MM.1S (cell line): ENCODE measurements around the gene TIGAR.

Experiments
- DNase-seq: peaks from one replicate; pipeline ENCODE4 v3.0.0-alpha.2; 2015
- H2AFZ ChIP-seq: fragments of 300-600 bp; sonication (generic); 2 replicates; pipeline ENCODE4 v1.6.0; 2016; ENCODE audit warnings: antibody characterized with exemption, low read length
- H3F3A ChIP-seq: fragments of 300-600 bp; sonication (generic); 2 replicates; pipeline ENCODE4 v1.6.1; 2016; ENCODE audit warnings: mild to moderate bottlenecking, antibody characterized with exemption, low read length, moderate library complexity, mixed read lengths; ENCODE audit not compliant: insufficient read depth
- H3K27ac ChIP-seq: fragments of 300-600 bp; sonication (generic); 2 replicates; pipeline ENCODE4 v1.5.1; 2016; ENCODE audit warnings: mild to moderate bottlenecking, low read length
- H3K27me3 ChIP-seq: fragments of 300-600 bp; sonication (generic); replicated peaks from 2 replicates; pipeline ENCODE4 v1.6.0; 2016; ENCODE audit warnings: low read length; ENCODE audit not compliant: insufficient read depth
- H3K36me3 ChIP-seq: fragments of 300-600 bp; sonication (generic); replicated peaks from 2 replicates; pipeline ENCODE4 v1.6.1; 2016; ENCODE audit warnings: mild to moderate bottlenecking, low read length, mixed read lengths; ENCODE audit not compliant: insufficient read depth
- H3K4me1 ChIP-seq: fragments of 300-600 bp; sonication (generic); 2 replicates; pipeline ENCODE4 v1.6.1; 2016; ENCODE audit warnings: low read length, mixed read lengths
- H3K4me2 ChIP-seq: fragments of 300-600 bp; sonication (generic); 2 replicates; pipeline ENCODE4 v1.6.0; 2016; ENCODE audit warnings: low read depth, low read length
- H3K4me3 ChIP-seq: fragments of 300-600 bp; sonication (generic); 2 replicates; pipeline ENCODE4 v1.5.1; 2016; ENCODE audit warnings: low read length, mixed read lengths
- H3K79me2 ChIP-seq: fragments of 300-600 bp; sonication (generic); 2 replicates; pipeline ENCODE4 v1.6.1; 2016; ENCODE audit warnings: mixed run types, low read length, mixed read lengths
- H3K9ac ChIP-seq: fragments of 300-600 bp; sonication (generic); 2 replicates; pipeline ENCODE4 v1.6.1; 2016; ENCODE audit warnings: low read length, mixed read lengths
- H3K9me2 ChIP-seq: fragments of 300-600 bp; sonication (generic); replicated peaks from 2 replicates; pipeline ENCODE4 v1.6.1; 2016; ENCODE audit warnings: mild to moderate bottlenecking, low read length, mixed read lengths; ENCODE audit not compliant: insufficient read depth
- H3K9me3 ChIP-seq: fragments of 300-600 bp; sonication (generic); replicated peaks from 2 replicates; pipeline ENCODE4 v1.6.1; 2016; ENCODE audit warnings: mild to moderate bottlenecking, low read length, mixed read lengths; ENCODE audit not compliant: insufficient read depth
- H4K20me1 ChIP-seq: fragments of 300-600 bp; sonication (generic); 2 replicates; pipeline ENCODE4 v1.6.1; 2016; ENCODE audit warnings: mild to moderate bottlenecking, low read length, moderate library complexity, mixed read lengths; ENCODE audit not compliant: insufficient read depth
- CTCF ChIP-seq: fragments of 300-600 bp; sonication (generic); IDR thresholded peaks from 2 replicates; pipeline ENCODE4 v1.5.1; 2016; ENCODE audit warnings: antibody characterized with exemption, low read length, mixed read lengths
- EZH2 ChIP-seq: fragments of 300-600 bp; sonication (generic); optimal IDR thresholded peaks from 2 replicates; pipeline ENCODE3; 2017; ENCODE audit warnings: low read depth, mild to moderate bottlenecking, antibody characterized with exemption, low read length, mixed read lengths
- EZH2phosphoT487 ChIP-seq: fragments of 300-600 bp; sonication (generic); IDR thresholded peaks from 2 replicates; pipeline ENCODE4 v1.6.1; 2018; ENCODE audit warnings: antibody characterized with exemption, low read length

Gene TIGAR

GRCh38 chr12:4297617-4298016, 23.4 kb upstream of the TIGAR start:
- no peak for TF ChIP-seq CTCF
- TF ChIP-seq EZH2phosphoT487 = no peak
- no peak for TF ChIP-seq EZH2
- no peaks in the 10 kb centered on the region for H3K4me1 ChIP-seq
- peaks cover 89% of the 10 kb centered on the region for H3K79me2 ChIP-seq
- H2AFZ ChIP-seq = no peak overlapping the region
- H4K20me1 ChIP-seq = peaks cover 92% of the 10 kb centered on the region
- no peak for DNase-seq
- no peak overlapping the region for H3K4me2 ChIP-seq
- no peaks in the 10 kb centered on the region for H3K9me2 ChIP-seq
- no peak overlapping the region for H3K9ac ChIP-seq
- peaks cover 89% of the 10 kb centered on the region for H3F3A ChIP-seq
- no peaks in the 10 kb centered on the region for H3K27me3 ChIP-seq
- H3K9me3 ChIP-seq = no peaks in the 10 kb centered on the region
- no peak overlapping the region for H3K4me3 ChIP-seq
- H3K36me3 ChIP-seq = peaks cover 61% of the 10 kb centered on the region
- no peak overlapping the region for H3K27ac ChIP-seq

GRCh38 chr12:4300883-4301282, 20.1 kb upstream of the TIGAR start:
- no peak for DNase-seq
- Histone ChIP-seq H3F3A (peaks cover 95% of the 10 kb centered on the region), H3K27me3 (no peaks in the 10 kb centered on the region), H3K4me1 (no peaks in the 10 kb centered on the region), H3K27ac (no peak overlapping the region), H3K9me2 (no peaks in the 10 kb centered on the region), H3K4me2 (no peak overlapping the region), H3K4me3 (no peak overlapping the region), H3K79me2 (peaks cover 67% of the 10 kb centered on the region), H3K9me3 (no peaks in the 10 kb centered on the region), H4K20me1 (peaks cover 94% of the 10 kb centered on the region), H3K36me3 (peaks cover 54% of the 10 kb centered on the region), H2AFZ (no peak overlapping the region), H3K9ac (no peak overlapping the region)
- TF ChIP-seq CTCF (no peak), EZH2phosphoT487 (no peak), EZH2 (no peak)

GRCh38 chr12:4301932-4302501, 19.0 kb upstream of the TIGAR start:
- Histone ChIP-seq H3K27me3 (no peaks in the 10 kb centered on the region), H3K9ac (no peak overlapping the region), H3K4me3 (no peak overlapping the region), H3K79me2 (peaks cover 56% of the 10 kb centered on the region), H3F3A (peaks cover 96% of the 10 kb centered on the region), H3K4me2 (no peak overlapping the region), H3K36me3 (peaks cover 45% of the 10 kb centered on the region), H3K9me2 (no peaks in the 10 kb centered on the region), H3K27ac (no peak overlapping the region), H4K20me1 (peaks cover 93% of the 10 kb centered on the region), H3K4me1 (no peaks in the 10 kb centered on the region), H3K9me3 (no peaks in the 10 kb centered on the region), H2AFZ (no peak overlapping the region)
- TF ChIP-seq CTCF = no peak
- no peak for TF ChIP-seq EZH2
- no peak for TF ChIP-seq EZH2phosphoT487
- no peak for DNase-seq
